ENCODE data around the gene MLF2.

Gene MLF2

DNA sequence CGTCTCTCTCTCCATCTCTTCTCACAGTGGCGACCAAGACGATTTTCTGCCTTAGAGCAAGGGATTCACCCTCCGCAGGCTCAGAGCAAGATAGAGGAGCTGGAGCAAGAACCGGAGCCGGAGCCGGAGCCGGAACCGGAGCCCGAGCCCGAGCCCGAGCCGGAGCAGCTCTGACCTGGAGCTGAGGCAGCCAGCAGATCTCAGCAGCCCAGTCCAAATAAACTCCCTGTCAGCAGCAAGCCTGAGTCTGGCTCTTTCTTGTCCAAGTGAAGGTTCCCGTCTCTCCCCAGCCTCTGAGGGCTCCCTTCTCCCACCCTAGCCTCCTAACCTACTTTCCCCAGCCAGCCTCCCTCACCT is 25.3 kb upstream of the MLF2 start:
- no peak for DNase-seq

DNA sequence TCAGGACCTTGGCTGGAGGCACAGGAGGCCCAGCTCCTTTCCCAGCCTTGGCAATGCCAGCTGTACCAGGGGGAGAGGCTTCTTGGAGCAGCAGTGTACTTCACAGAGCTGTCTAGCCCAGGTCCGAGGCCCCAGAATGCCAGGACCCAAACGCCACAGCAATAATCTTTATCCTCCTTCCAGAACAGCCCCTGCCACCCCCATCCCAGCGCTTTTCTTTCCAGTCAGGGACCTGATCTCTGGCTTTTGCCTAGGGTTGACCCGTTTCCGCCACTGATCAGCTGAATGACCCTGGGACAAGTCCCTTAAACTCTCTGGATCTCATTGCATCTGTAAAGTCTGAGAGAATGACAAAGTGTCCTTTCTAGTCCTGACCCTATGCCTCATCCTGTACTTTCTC is 24.4 kb upstream of the MLF2 start:
- DNase-seq = no peak

DNA sequence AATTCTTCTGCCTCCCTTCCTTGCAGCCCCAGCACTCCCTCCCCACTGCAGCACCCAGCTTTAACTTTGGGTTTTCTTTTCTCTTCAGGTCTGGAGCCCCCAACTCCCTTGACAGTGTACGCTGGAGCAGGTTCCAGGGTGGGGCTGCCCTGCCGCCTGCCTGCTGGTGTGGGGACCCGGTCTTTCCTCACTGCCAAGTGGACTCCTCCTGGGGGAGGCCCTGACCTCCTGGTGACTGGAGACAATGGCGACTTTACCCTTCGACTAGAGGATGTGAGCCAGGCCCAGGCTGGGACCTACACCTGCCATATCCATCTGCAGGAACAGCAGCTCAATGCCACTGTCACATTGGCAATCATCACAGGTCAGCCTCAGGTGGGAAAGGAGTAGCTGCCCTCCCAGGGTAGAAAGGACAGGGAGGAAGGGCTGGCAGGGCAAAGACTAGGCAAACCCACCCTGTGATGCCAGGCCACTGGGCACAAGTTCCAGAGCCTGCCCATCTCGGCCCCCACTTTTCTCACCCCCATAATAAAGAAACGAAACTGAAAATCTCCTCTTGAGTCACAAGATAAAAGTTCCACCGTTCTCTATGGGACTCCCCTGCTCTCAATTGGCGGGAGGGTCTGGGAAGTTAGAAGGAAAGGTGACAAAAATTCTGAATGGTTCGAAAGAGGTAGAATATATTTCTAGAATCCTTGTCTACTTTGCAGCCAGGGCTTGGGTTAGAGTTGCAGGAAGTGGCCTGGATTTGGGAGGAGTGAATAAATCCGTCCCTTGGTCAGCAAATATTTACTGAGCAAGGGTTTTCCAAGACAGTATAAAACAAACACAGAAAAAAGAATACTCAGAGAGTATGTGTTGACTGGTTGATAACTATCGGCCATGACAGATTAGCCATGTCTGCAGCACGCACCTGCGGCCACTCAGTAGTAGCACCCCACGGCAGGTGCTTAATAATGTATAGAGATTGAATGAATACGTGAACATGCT is 22.5 kb upstream of the MLF2 start:
- DNase-seq = no peak

DNA sequence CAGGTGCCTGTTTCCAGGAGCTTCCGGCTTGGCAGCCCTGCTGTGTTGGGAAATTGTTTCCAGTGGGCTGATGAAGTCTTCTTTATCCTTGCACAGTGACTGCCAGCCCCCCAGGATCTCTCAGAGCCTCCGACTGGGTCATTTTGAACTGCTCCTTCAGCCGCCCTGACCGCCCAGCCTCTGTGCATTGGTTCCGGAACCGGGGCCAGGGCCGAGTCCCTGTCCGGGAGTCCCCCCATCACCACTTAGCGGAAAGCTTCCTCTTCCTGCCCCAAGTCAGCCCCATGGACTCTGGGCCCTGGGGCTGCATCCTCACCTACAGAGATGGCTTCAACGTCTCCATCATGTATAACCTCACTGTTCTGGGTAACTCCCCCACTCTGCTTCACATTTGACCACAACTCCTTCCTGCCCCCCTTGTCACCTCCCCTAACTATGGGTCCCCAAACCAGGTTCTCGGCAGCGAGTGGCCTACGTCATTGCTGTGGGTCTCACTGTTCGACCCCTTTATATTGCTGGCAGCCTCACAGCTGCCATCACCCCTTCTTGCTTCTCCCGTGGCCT is 21.6 kb upstream of the MLF2 start:
- DNase-seq = no peak

DNA sequence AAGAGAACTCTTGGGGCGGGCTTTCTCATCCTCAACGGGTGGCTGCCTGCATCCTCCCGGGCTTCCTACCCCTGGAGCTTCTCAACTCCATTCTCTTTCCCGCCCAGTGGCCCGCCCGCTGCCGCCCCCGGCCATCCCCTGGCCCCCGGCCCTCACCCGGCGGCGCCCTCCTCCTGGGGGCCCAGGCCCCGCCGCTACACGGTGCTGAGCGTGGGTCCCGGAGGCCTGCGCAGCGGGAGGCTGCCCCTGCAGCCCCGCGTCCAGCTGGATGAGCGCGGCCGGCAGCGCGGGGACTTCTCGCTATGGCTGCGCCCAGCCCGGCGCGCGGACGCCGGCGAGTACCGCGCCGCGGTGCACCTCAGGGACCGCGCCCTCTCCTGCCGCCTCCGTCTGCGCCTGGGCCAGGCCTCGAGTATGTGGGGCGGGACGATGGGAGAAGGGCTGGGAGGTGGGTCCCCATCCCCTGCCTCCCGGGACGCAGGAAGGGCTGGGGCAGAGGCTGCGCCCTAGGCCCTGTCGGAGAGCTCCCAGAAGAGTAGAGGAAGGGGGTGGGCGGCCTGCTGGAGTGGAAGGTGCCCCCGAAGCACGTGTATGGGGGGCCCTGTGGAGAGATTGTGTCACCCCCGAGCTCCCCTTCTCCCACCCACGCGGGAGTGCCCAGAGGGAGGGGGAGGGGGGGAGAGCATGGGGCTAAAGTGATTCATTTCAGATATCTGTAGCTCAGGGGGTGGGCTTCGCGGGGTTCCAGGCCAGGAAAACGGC is 20.8 kb upstream of the MLF2 start:
- DNase-seq = no peak

DNA sequence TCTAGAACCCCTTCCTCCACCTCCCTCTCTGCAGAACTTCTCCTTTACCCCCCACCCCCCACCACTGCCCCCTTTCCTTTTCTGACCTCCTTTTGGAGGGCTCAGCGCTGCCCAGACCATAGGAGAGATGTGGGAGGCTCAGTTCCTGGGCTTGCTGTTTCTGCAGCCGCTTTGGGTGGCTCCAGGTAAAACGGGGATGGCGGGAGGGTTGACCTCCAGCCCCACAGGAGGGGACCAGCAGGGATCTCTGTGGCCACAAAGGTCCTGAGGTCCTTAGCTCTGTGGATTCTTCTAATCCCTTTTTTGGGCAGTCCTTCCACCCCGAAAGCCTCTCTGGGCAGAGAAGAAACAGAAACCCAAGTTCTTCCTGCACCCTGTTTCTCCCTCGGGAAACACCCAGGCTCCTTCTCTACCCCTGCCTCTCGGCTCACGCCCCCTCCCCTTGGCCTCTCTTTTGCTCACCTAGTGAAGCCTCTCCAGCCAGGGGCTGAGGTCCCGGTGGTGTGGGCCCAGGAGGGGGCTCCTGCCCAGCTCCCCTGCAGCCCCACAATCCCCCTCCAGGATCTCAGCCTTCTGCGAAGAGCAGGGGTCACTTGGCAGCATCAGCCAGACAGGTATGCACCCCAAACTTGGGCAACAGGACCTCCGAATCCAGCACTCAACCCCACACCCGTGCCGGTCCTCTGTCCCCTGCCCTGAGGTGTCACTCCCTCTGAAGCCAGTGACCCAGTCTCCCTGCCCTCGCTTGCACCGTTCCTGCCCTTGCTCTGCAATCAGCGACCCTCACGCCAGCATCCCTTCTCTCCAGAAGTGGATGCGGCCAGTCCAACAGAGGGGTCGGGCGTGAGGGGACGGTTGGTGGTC is 20.0 kb upstream of the MLF2 start:
- no peak for DNase-seq

DNA sequence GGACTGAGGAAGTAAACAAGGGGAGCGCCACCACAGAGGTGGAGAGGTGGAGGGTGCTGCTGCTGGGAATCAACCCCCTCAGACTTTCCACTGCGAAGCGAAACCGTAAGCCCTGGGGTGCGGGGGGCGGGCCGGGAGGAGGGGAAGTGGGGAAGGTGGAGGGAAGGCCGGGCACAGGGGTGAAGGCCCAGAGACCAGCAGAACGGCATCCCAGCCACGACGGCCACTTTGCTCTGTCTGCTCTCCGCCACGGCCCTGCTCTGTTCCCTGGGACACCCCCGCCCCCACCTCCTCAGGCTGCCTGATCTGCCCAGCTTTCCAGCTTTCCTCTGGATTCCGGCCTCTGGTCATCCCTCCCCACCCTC is 19.4 kb upstream of the MLF2 start, which contains the start of gene LAG3:
TSS of gene LAG3 (plus strand) at position 190 of the 365 bp plus-strand sequence. CDS start 333 bp downstream, outside the sequence.
- DNase-seq = no peak

DNA sequence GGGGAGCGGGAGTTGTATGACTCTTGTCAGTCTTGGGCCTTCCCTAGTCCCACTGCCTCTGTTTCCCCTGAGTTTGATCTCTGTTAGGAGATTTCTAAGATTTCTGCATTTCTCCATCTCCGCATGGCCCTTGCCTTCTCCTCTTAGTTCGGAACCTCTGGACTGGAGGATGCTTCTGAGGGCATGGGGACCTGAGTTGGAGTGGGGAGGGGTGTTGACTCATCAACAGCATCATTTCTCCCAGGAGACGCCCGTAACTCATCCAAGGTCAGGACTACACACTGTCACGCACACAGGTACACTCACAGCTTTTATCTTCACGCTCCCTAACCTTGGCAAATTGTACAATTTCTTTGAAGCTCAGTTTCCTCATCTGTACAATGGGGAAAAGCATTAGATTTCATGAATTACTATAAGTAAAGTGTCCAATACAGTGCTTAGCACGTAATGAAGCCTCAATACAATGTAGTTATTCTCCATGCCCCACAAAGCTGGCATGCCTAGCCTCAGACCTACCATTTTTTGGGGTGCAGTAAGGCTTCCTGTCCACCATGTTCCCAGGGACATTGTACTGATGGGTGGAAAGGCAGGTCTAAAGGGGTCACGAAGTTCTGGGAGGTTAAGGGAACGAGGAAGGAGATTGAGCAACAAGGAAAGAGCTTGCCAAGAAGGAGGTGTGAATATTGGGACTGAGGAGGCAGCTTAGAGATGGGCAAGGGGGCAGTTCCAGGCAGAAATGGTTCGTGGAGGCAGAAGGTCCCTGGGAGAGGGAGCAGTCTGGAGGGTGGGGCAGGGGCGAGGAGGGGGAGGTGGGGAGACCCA is 18.8 kb upstream of the MLF2 start:
- DNase-seq = no peak

DNA sequence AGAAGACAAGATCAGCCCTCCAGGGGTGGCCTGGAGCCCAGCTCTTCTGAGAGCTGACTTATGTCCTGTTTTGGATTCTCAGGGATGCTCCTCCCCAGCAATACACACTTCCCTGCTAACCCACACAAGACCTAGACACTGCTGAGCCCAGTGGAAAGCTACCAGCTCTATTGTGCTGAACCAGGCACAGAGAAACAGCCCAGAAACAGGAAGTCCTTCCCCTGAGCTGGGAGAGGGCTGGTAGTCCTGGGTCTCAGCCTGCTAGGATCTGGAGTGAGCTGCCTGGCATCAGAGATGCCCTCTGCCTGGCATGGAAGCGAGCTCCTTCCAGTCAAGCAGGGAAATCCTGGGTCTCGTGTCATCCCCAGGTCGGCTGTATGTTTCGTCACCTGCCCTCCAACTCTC is 18.2 kb upstream of the MLF2 start:
- no peak for DNase-seq

DNA sequence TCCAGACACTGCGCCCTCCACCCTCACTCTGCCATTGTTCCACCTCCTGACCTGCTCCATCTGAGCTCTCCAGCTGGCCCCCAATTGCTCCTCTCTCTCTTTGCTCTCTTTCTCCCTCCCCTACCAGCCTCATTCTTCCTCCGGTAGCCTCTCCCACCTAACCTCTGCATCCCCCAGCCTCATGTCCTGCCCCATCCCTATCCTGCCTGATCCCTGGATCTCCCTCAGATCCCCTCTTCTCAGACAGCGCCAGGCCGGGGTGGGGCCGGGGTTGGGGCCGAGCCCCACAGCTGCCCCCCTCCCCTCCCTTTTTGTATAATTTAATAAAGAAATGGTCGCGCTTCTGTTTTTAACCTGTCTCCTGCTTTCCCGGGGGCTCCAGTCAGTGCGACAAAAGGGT is 17.7 kb upstream of the MLF2 start:
- DNase-seq = no peak

DNA sequence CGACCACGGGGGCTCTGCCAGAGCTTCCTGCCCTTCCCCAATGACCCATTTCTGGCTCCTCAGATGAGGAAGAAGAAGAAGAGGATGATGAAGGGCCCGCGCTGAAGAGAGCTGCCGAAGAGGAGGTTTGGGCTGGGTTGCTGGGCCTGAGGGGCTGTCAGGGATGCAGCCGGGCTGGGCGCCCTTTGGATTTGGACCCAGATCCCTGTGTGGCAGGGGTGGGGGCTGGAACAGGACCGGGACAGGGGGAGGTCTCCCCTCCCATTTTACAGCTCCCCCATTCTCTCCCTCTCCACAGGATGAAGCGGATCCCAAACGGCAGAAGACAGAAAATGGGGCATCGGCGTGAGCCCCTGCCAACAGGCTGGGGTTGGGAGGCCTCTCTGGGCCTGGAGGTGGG is 17.2 kb upstream of the MLF2 start:
- DNase-seq = no peak

DNA sequence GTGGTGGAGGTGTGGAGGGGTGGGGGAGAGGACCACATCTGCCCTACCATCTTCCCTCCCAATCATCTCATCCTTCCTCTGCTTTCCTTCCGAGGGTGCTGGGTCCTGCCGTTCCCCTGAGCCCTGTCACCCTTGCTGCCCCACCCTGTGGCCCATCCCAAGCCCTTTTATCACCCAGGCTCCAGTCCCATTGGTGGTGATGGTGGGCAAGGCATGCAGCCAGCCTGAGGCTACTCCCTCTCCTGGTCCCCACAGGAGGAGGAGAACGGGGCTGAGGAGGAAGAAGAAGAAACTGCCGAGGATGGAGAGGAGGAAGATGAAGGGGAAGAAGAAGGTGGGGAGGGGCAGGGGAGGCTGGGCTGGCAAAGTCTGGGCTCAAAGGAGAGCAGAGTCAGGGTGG is 16.7 kb upstream of the MLF2 start:
- no peak for DNase-seq

DNA sequence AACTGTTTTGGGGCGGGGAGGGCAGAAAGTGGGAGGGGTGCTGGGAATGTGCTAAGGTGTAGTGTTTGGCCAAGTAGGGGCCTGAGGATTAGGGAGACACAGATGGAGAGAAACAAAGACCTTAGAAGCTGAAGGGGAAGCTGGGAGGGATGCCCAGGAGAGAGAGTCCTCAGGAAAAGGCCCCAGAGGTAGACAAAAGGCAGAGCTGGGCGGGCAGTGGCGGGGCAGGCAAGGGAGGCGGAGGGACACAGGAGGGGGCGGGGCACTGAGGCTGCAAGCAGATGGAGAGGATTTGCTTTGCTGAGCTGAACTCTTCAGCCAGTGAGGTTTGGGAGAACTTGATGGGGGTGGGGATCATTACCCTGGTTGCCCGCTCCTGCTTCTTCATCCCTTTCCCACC is 16.0 kb upstream of the MLF2 start:
- no peak for DNase-seq

DNA sequence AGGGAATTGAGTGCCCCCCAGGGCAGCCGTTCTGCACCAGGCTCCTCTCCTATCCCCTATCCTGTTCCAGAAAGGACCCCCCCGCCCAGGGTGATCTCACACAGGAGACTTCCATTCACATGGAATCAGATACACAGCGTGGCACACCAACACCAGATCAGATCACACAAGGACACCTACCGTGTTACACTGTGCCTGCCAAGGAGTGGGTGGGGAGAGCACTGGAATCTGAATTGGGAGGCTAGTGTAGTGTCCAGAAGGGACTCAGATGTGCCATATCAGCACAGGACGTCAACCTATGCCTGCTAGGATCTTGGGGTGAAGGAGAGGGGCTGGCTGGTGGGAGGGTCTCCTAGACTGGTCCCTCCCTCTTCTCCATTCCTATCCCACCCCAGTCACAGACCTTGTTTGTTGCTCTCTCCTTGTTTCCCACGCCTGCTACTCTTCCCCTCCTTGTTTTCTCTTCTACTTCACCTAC is 15.5 kb upstream of the MLF2 start:
- no peak for DNase-seq

DNA sequence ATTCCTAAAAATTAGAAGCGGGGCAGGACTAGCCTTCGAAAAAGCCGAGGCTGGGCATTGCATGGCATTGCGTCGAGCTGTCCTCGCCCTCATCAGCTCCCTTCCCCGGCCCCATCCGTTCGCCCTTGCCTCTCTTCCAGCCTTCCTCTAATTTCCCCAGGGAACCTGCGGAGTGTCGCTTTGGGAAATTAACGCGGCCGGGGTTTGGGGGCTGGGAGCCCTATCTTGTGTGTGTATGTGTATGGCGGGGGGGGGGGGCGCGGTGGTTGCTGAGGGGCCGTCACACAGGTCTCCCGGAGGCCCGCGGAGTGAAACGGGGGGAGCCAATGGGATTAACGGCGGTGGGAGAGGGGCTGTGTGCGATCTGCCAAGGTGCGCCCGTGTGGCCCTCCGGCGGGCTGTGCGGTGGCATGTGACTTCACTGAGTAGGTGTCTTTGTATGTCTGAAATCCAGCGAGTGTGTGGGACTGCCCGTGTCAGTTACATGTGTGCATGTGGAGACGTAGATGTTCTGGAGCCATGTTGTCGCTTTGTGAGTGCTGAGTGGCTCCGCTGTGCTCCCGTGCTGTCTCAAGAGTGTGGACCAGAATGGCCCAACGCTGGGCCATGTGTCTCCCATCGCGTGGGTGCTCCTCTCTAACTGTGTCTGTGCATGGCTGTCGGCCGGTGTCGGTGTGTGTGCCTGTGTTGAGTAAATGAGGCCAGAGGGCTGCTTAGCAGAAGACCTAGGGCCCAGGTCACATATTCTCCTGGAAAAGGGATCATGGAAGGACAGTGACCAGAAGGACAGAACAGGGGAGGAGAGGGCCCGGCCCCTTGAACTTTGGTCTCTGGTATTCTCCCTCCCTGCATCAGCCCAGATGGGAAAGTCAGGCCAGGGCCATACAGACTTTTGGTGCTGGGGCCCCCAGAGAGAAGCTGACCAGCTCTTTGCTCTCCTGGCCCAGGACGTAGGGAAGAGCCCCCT is 14.7 kb upstream of the MLF2 start:
- no peak for DNase-seq

DNA sequence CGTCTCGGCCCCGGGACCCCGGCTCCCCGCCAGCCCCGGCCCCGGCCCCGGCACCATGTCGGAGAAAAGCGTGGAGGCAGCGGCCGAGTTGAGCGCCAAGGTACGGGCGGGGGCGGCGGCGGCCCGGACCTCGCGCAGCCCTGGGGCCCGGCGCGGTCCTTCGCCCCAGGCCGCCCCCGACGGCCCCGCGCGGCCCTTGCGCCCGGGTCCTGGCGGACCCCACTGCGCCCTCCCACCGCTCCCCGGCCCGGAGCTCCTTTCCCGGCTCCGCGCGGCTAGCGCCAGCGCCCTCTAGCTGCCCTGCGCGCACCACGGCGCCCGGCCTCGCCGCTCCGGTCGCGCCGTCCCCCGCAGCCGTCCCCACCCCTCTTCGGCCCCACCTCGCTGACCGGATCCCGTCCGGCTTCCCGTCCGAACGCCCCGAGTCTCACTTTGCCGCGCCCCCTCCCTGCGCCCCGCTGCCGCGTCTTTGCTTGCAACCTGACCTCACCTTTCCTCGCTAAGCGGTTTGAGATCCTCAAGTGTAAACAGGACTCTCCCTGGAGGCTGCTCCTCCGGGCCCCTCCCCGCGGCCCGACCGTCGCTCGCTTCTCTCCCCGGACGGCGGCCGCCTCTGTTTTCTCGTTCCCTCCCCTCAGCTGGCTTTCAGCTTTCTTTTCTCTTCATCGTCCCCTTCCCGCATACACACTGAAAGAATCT is 13.9 kb upstream of the MLF2 start:
- no peak for DNase-seq

DNA sequence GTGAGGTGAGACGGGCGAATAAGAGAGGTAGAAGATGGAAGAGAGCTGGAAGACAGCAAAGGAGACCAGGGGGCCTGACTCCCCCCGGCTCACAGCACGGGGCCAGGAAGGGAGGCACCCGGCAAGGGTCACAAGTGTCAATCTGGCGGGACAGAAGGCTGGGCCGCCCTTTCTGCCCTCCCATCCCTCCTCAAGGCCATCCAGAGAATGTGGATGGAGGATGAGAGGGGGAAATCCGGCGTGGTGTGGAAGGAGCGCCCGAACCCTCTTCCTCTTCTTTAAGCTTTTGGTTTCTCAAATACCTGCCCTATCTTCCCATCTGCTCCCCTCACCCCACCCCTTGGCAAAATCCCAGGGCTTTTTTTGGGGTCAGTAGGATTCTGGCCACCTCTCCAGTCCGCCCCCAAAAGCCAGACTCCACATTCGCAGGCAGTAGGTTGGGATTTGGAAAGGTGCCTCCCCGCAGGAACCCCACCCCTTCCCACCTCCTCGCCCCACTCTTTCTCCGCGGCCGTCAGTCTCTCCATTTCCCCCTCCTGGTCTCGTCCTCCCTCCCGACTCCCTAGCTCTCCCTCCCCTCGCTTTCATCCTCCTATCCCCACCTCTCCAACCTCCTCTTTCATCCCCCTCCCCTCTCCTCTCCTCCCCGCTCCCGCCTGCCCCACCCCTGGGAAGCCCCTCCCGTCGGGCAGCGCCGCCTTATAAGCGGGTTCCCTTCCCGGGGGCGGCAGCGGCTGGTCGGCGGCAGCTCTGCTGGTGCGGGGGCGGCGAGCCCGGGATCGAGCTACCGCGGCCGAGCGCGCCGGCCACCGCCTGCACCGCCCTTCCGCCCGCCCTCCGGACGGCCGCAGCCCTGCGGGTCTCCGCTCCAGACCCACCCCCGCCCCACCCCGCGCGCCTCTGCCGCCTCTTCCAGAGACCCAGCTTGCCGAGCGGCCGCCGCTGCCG is 13.0 kb upstream of the MLF2 start, which contains the start of gene PTMS:
TSS of gene PTMS (plus strand) at position 730 of the 948 bp plus-strand sequence. CDS start 343 bp downstream, outside the sequence.
- DNase-seq = peak; percentile 68

DNA sequence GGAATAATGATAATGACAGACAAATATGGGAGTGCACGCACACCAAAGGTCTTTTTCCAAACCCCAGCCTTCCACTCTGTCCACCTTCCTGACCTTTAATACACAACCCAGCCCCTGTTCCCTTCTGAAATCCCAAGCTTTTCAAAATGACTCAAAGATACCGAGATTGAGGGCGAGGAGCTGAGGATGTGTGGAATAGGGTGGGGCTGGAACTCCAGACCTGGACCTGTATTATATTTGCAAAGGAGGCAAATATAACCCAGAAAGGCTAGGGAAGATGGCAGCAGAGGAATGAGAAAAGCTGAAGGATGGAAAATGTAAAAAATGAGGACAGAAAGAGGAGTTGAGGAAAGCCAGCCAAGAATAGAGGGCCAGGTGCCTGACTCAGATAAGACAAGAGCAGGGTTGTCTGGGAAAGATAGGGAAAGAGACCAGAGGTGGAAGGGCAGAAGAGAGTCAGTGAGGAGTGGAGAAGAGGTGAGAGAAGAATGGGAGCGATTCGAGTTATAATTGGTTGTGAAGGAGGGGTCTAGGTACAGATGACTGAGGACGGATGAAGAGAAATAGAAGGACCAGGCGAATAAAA is 12.2 kb upstream of the MLF2 start:
- DNase-seq = no peak
